Measurements from ENCODE around the gene PLB1.

The PLB1 gene

GRCh38 chr2:28488083-28488830 lies 7.6 kb upstream of the PLB1 start:
- H3K4me3 ChIP-seq (ENCODE audit: low read depth, low read length), result no peak overlapping the region
- TF ChIP-seq, protein P1, sequence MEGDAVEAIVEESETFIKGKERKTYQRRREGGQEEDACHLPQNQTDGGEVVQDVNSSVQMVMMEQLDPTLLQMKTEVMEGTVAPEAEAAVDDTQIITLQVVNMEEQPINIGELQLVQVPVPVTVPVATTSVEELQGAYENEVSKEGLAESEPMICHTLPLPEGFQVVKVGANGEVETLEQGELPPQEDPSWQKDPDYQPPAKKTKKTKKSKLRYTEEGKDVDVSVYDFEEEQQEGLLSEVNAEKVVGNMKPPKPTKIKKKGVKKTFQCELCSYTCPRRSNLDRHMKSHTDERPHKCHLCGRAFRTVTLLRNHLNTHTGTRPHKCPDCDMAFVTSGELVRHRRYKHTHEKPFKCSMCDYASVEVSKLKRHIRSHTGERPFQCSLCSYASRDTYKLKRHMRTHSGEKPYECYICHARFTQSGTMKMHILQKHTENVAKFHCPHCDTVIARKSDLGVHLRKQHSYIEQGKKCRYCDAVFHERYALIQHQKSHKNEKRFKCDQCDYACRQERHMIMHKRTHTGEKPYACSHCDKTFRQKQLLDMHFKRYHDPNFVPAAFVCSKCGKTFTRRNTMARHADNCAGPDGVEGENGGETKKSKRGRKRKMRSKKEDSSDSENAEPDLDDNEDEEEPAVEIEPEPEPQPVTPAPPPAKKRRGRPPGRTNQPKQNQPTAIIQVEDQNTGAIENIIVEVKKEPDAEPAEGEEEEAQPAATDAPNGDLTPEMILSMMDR (IDR thresholded peaks at IDR 0.05; ENCODE audit: insufficient read depth, low read depth, low read length, missing control alignments), result no peak
- no peak for DNase-seq (ENCODE audit: low read depth)

DNA sequence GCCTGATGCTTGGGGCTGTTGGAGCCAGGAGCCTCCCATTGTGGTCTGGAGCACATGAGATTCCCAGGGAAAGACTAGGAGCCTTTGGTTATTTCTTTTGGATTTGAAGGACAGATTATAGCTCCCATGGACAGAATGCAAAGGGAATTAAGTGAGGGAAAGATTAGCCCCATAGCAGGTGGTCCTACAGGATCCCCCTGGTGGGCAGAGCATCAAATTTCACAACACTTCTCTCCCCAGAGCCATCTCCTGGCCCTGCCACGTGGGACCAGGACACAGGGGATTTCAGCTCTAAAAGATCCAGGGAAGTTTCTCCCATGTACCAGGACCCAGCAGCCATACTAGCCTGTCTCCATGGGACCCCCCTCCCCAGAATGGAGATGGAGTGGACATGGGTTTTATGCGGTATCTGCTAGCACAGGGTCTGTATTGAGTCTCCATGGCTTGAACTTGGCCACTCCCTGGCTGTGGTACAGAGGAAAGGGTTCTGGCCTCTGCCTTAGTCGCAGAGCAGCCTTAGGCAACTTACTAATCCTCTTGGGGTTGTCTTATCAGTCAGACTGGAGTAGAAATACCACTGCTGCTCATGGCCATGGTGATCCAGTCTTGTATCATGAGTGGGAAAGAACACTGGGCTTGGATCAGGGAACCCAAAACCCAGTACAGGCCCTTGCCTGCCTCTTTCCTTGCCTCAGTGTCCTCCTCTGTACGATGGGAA lies 6.8 kb upstream of the PLB1 start:
- no peak overlapping the region for H3K4me3 ChIP-seq (ENCODE audit: low read depth, low read length)
- TF ChIP-seq, protein P1 (IDR thresholded peaks at IDR 0.05; ENCODE audit: insufficient read depth, low read depth, low read length, missing control alignments), result no peak
- DNase-seq (ENCODE audit: low read depth), result no peak

- no peak for DNase-seq (ENCODE audit: low read depth)
- TF ChIP-seq, protein P1 (IDR thresholded peaks at IDR 0.05; ENCODE audit: insufficient read depth, low read depth, low read length, missing control alignments), result no peak
- no peak overlapping the region for H3K4me3 ChIP-seq (ENCODE audit: low read depth, low read length)
Measured at GRCh38 chr2:28490558-28490957, 5.3 kb upstream of the PLB1 start.

DNA sequence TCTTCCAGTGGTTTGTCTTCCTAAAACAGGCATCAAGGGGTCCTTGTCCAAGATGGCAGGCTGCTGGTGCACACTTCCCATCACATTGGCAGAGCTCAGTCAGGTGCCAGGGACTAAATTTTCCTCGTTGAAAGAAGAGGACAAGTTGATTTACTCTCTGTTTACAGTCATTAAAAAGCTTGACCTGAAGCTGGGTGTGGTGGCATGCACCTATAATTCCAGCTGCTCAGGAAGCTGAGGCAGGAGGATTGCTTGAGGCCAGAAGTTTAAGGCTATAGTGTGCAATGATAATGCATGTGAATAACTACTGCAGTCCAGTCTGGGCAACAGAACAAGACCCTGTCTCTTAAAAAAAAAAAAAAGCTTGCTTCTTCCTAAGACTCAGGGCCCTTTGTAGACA lies 3.6 kb upstream of the PLB1 start:
- TF ChIP-seq, protein P1 (IDR thresholded peaks at IDR 0.05; ENCODE audit: insufficient read depth, low read depth, low read length, missing control alignments), result no peak
- DNase-seq (ENCODE audit: low read depth), result no peak
- H3K4me3 ChIP-seq (ENCODE audit: low read depth, low read length), result no peak overlapping the region

- TF ChIP-seq, protein P1 (IDR thresholded peaks at IDR 0.05; ENCODE audit: insufficient read depth, low read depth, low read length, missing control alignments), result no peak
- H3K4me3 ChIP-seq (ENCODE audit: low read depth, low read length), result no peak overlapping the region
- no peak for DNase-seq (ENCODE audit: low read depth)
Measured at GRCh38 chr2:28493636-28494035, 2.2 kb upstream of the PLB1 start.

- no peak for DNase-seq (ENCODE audit: low read depth)
- TF ChIP-seq, protein P1 (IDR thresholded peaks at IDR 0.05; ENCODE audit: insufficient read depth, low read depth, low read length, missing control alignments), result no peak
- no peak overlapping the region for H3K4me3 ChIP-seq (ENCODE audit: low read depth, low read length)
Measured at GRCh38 chr2:28496781-28497180, 921 bp downstream of the PLB1 start.
